HG03575 (cell line): ENCODE measurements around the gene SHB.
"Not testable (repeated sequence)": the region's sequence is repeated elsewhere in the genome, so short reads cannot be mapped to it uniquely, and the experiment has no call there.

Experiments used
- ATAC-seq: cut with Tn5 transposase; IDR thresholded peaks from one replicate; pipeline ENCODE4 v1.9.1; 2021; ENCODE audit not compliant: unreplicated experiment, insufficient number of reproducible peaks, low FRiP score; ENCODE audit errors: extremely low read depth

SHB gene

GRCh38 chr9:37966412-37967013, 102.5 kb downstream of the SHB start:
- ATAC-seq, result no peak

DNA sequence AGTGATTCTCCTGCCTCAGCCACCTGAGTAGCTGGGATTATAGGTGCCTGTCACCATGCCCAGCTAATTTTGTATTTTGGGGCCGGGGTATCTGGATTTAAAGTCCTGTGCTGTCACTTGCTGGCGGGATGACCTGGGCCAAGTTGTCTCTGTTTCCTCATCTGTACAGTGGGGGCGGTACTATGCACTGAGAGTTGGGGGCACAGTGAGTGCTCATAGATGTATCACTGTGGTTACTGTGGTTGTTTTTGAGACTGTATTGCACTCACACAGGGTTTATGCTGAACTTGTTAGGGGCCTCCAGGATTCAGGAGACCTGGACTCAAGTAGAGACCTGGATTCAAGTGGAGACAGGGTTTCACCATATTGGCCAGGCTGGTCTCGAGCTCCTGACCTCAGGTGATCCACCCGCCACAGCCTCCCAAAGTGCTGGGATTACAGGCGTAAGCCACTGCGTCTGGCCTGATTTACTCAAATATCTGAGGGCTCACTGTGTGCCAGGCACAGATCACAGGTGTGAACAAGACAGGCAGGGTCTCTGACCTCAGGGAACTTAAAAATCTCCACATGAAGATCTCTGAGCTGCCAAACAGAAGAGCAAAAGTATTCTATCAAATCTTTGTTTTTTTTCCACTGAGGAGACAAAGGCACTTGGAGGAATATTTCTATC, 103.2 kb downstream of the SHB start:
- not testable (repeated sequence) for ATAC-seq

DNA sequence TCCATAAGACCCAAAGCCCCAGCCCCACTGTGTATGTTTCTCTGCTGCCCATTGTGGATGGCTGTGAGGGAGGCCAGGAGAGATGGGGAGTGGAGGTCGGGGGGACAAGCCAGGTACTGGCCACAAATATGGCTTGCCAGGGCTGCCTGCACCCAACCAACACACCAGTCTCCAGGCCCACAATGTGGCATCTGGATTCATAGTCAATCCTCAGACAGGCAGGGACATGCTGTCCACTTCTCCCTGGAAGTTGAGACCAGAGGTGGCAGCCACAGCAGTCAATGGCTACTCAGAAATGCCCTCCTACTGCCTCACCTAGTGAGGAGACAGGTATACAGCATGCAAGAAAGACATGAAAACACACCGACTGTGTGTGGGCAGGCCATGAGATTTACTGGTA, 103.9 kb downstream of the SHB start:
- ATAC-seq, result no peak

- ATAC-seq, result no peak
These were observed 104.3 kb downstream of the SHB start for GRCh38 chr9:37964740-37965081.

DNA sequence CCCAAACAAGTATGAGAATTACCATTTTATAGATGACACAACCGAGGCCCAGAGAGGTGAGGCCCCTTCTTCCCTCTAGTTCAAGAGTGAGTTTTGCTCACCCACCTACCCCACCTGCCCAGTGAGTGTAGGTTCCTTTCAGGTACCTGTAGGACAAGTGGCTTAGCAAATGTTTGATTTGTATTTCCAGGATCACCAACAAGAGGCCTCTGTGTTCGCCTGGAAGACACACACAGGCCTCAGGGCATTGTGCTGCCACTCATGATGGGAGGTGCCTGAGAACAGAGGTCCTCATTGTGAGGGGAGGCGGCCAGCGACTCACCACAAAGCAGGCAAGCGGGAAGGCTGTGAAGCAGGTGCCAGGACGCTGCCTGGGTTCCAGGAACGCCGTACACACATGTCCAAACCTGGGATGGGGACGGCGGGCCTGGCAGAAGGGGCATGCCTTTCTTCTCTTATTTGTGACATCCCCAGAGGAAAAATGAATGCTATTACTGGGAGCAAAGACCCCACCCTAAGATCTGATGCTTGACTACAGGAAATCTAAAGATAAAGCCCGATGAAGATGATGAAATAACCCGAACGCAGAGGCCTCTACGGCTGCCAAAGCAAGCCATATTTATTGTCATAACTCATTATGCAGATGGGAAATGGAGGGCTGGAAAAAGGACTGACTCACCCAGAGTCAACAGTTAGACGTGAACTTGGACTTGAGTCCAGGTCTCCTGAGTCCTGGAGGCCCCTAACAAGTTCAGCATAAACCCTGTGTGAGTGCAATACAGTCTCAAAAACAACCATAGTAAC, 104.9 kb downstream of the SHB start:
- no peak for ATAC-seq

- no peak for ATAC-seq
These were observed 107.7 kb downstream of the SHB start for GRCh38 chr9:37961351-37961750.

DNA sequence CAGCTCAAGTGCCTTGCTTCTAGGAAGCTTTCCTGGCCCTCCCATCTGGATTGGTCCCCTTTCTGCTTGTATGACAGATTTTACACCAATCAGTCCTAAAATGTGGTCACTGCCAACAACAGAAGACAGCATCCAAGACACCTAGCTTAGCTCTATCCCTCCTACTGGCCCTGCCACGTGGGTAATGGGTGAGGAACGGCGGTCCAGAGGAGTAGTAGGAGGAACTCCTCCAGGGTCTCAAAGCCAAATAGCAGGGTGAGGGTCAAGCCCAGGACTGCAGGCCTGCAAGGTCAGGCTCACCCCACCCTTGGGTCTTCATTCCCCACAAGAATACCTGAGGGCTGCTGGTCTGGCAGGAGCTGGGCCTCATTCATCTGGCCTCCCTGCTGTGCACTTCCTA, 108.4 kb downstream of the SHB start:
- no peak for ATAC-seq

DNA sequence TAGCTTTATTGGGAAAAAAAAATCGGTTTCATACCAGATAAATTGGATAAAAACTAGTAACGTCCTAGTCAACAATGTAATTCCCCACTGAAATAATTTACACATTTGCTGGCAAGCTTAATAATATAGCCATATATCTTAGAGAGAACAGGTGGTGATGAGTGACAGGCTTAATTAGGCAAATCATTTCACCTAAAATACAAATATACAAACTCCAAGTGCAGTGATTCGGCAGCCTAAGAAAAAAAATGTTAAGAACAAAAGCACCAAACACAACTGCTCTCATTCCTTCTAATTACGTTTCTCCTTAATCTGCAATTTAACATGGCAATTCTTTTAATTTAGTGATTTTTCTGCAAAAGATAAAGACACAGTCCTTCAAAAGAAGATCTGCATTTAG, 109.1 kb downstream of the SHB start:
- no peak for ATAC-seq

- ATAC-seq, result no peak
These were observed 110.9 kb downstream of the SHB start for GRCh38 chr9:37958154-37958553.

DNA sequence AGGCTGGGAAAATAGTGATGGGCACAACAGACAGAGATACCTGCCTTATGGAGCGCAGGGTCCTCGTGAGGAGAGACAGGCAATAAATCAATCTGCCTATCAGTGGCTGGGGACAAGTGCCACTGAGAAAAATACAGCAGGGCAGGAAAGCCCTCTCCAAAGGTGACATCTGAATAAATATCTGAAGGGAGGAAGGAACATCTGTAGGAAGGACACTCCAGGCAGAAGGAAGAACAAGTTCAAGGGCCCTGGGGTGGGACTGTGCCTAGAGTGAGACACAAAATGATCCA, 111.4 kb downstream of the SHB start:
- ATAC-seq, result no peak

- ATAC-seq, result no peak
These were observed 111.9 kb downstream of the SHB start for GRCh38 chr9:37956904-37957663.

GRCh38 chr9:37956423-37956820, 112.6 kb downstream of the SHB start:
- ATAC-seq, result no peak

DNA sequence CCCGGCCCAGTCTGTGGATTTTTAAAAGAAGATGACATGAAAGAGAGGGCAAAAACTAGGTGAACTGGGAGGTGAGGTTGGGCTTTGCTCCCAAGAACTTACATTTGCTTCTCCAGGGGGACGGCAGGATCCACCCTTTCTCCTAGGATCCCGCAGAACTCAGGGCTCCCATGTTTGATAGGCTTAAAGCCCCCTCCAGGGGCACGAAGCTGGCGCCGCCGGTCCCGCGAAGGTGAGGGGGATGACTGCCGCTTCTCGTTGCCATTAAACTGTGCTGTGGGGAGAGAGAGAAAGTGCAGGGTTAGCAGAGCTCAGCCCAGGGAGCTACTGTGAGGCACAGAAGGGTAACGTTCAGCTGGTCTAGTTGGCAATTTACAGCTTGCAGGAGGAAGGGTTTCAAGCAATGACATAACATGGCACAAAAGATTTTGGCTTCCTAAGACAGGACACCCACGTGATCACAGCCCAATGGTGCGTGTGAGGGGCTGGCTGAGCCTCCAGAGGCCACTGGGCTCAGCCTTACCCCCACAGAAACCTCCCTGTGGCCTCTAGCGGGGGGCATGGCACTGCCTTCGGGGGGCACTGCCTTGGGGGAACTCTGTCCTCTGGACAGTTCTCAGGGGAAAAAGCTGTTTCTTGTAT, 113.1 kb downstream of the SHB start:
- ATAC-seq, result no peak

DNA sequence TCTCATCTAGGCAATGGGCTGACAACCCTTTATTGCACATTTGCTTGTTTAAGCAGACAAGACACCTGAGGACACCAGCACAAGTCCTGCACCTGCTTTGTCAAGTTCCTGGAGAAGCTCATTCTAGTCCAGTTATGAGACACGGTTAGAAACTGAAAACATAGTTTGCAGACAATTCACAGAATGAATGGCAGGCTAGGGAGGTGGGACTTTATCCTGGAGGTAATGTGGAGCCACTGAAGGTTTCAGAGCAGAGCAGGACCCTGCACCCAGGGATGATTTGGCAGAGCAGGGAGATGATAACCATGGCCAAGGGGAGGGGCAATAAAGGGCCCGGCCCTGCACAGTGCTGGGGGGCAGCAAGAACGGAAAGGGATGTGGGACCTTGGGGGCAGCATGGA, 114.4 kb downstream of the SHB start:
- peak; percentile 30 for ATAC-seq

DNA sequence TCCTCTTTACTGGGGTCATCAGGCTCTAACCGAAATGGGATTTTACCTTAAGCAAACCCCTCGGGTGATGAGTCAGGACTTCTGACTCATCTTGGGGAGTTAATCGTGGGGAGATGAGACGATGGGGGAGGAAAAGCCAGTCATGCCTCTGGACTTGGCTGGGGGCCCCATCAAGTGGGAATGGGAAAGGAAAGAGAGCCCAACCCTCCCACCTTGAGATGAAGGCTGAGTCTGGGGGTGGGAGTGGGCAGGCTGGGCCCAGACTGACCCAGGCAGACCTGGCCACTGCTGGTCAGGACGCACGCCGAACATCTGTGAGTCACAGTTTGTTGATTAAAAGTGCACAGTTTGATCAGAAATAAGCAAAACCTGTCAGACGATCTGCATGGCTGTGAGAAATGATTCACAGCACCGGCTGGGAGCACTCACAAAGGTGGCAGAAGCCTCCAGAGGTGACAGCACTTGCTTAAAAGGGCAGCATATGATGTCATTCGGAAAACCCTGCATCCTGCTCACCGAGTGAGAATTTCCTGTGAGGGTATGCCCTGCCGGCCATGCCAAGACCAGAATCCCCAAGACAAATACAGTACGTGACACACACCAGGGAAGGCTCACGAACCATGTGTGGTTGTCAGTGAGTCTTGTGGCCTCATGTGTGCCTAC, 115.1 kb downstream of the SHB start:
- peak; percentile 50 for ATAC-seq

DNA sequence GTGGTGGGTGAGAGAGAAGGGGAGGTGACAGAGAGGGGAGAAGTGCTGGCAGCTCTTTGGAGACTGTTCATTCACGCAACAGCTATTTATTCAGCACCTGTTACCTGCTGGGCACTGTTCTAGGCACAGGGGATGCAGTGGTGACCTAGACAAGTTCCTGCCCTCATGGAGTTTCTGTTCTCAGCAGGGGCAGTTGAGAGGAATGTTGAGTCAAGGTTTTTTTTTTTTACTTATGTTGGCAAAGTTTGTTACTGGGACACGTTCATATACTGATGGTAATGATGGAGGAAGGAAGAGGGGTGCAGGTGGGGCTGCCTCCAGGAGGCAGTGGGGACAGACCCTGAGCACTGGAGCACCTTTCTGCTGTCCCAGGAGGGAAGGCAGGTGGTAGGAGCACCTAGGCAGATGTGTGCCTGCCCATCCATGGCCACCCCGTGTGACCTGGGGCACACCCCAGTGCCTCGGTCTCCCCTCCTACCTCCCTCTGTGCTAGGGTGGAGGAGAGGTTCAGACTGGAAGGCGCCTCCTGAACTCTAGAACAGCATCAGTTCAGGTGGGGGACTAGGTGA, 115.7 kb downstream of the SHB start:
- ATAC-seq, result no peak

DNA sequence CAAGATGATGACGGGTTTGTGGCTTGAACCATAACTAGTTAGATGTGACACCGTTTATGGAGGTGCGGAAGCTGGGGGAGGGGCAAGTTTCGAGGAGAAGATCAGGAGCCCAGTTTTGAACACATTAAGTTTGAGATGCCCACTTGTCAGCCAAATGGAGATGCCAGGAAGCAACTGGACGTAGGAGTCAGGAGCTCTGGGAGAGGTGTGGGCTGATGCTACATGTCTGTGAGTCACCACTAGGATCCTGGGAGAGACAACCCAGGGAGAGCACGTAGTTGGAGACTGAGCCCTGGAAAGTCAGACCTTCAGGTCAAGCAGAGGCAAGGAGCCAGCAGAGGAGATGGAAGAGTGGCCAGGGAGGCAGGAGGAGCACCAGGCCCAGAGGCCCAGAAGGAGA, 116.3 kb downstream of the SHB start:
- ATAC-seq, result no peak

- no peak for ATAC-seq
These were observed 117.2 kb downstream of the SHB start for GRCh38 chr9:37951671-37952449.
